Neural cell (in vitro differentiated cells): Measurements from ENCODE around the gene OR2F1. TPM values are rescaled to one million over a fixed set of nuclear protein-coding genes. Genes with fewer than 3 reads are reported as not detected.

Experiments
- H2AFZ ChIP-seq: fragments of 200-600, 300-800 bp; sonication (generic), shearing (Covaris generic); 2 replicates; pipeline ENCODE4 v1.6.0; 2014; ENCODE audit warnings: low read depth, mild to moderate bottlenecking, antibody characterized with exemption, low read length, moderate library complexity
- H3F3A ChIP-seq: fragments of 200-600 bp; shearing (Covaris generic); 2 replicates; pipeline ENCODE4 v1.6.1; 2016; ENCODE audit warnings: mild to moderate bottlenecking, moderate library complexity, mixed read lengths, antibody characterized with exemption, low read length; ENCODE audit not compliant: insufficient read depth, poor library complexity, severe bottlenecking
- H3K27ac ChIP-seq: fragments of 200-600, 300-800 bp; sonication (generic), shearing (Covaris generic); 2 replicates; pipeline ENCODE4 v1.5.1; 2014; ENCODE audit warnings: mild to moderate bottlenecking, low read length, moderate library complexity
- H3K27me3 ChIP-seq: fragments of 300-800, 200-600 bp; sonication (generic), shearing (Covaris generic); 2 replicates; pipeline ENCODE4 v1.6.0; 2014; ENCODE audit warnings: mild to moderate bottlenecking, low read depth, low read length, moderate library complexity; ENCODE audit not compliant: insufficient read depth
- H3K36me3 ChIP-seq: fragments of 300-800, 200-600 bp; sonication (generic), shearing (Covaris generic); 2 replicates; pipeline ENCODE4 v1.5.1; 2014; ENCODE audit warnings: mild to moderate bottlenecking, antibody characterized with exemption, low read length, moderate library complexity; ENCODE audit not compliant: insufficient read depth
- H3K4me2 ChIP-seq: fragments of 300-800, 200-600 bp; sonication (generic), shearing (Covaris generic); 2 replicates; pipeline ENCODE4 v1.6.0; 2014; ENCODE audit warnings: mild to moderate bottlenecking, low read length
- H3K4me3 ChIP-seq: fragments of 300-800, 200-600 bp; sonication (generic), shearing (Covaris generic); 2 replicates; pipeline ENCODE4 v1.5.1; 2014; ENCODE audit warnings: mild to moderate bottlenecking, low read length, moderate library complexity
- H3K79me2 ChIP-seq: fragments of 200-600 bp; shearing (Covaris generic); replicated peaks from 2 replicates; pipeline ENCODE4 v1.6.0; 2014; ENCODE audit warnings: mild to moderate bottlenecking, low read length, moderate library complexity; ENCODE audit not compliant: insufficient read depth
- H3K9ac ChIP-seq: fragments of 300-800, 200-600 bp; sonication (generic), shearing (Covaris generic); 2 replicates; pipeline ENCODE4 v1.6.1; 2016; ENCODE audit warnings: mild to moderate bottlenecking, low read length, mixed read lengths
- H3K9me2 ChIP-seq: fragments of 200-600 bp; shearing (Covaris generic); 2 replicates; pipeline ENCODE4 v1.6.1; 2016; ENCODE audit warnings: mild to moderate bottlenecking, low read length, mixed read lengths; ENCODE audit not compliant: insufficient read depth
- H3K9me3 ChIP-seq: fragments of 200-600, 300-800 bp; sonication (generic), shearing (Covaris generic); 2 replicates; pipeline ENCODE4 v1.6.1; 2016; ENCODE audit warnings: mild to moderate bottlenecking, mixed run types, low read length, moderate library complexity, mixed read lengths
- H4K20me1 ChIP-seq: fragments of 200-600 bp; shearing (Covaris generic); 2 replicates; pipeline ENCODE4 v1.6.1; 2016; ENCODE audit warnings: mild to moderate bottlenecking, mixed run types; ENCODE audit not compliant: insufficient read depth
- EP300 ChIP-seq: fragments of 450-650 bp; conservative IDR thresholded peaks from 2 replicates; pipeline ENCODE4 v1.6.1; 2014; ENCODE audit warnings: antibody characterized with exemption, mild to moderate bottlenecking, moderate library complexity; ENCODE audit not compliant: poor library complexity, severe bottlenecking
- EZH2 ChIP-seq: fragments of 200-600, 300-800 bp; shearing (Covaris generic), sonication (generic); IDR thresholded peaks from 2 replicates; pipeline ENCODE4 v1.6.1; 2014; ENCODE audit warnings: antibody characterized with exemption, low read length, borderline replicate concordance, mild to moderate bottlenecking; ENCODE audit not compliant: insufficient read depth, poor library complexity, severe bottlenecking
- MXI1 ChIP-seq: fragments of 450-650 bp; conservative IDR thresholded peaks from 2 replicates; pipeline ENCODE4 v1.6.1; 2014; ENCODE audit warnings: antibody characterized with exemption, mild to moderate bottlenecking; ENCODE audit not compliant: poor library complexity, severe bottlenecking
- POLR2AphosphoS5 ChIP-seq: IDR thresholded peaks from 2 replicates; pipeline ENCODE4 v1.6.1; 2012
- RAD21 ChIP-seq: fragments of 450-650 bp; conservative IDR thresholded peaks from 2 replicates; pipeline ENCODE4 v1.6.1; 2014; ENCODE audit warnings: antibody characterized with exemption, mild to moderate bottlenecking, moderate library complexity
- SMC3 ChIP-seq: fragments of 450-650 bp; conservative IDR thresholded peaks from 2 replicates; pipeline ENCODE4 v1.6.1; 2014; ENCODE audit warnings: antibody characterized with exemption, mild to moderate bottlenecking, moderate library complexity; ENCODE audit not compliant: poor library complexity
- TAF1 ChIP-seq: IDR thresholded peaks from 2 replicates; pipeline ENCODE4 v1.6.1; 2012; ENCODE audit warnings: low read depth
- polyA plus RNA-seq: library from polyadenylated mRNA; depleted of rRNA; stranded (reverse); fragments of >200 nt; gene quantifications from 2 replicates; pipeline ENCODE4 v1.2.3, GENCODE V29; 2014
- TF ChIP-seq, protein P1 (sequence below): fragments of 450-650 bp; IDR thresholded peaks from 2 replicates; pipeline ENCODE4 v1.5.1; 2014; ENCODE audit warnings: antibody characterized with exemption, mild to moderate bottlenecking, moderate library complexity; ENCODE audit not compliant: poor library complexity, severe bottlenecking
- TF ChIP-seq, protein P2 (sequence below): IDR thresholded peaks from 2 replicates; pipeline ENCODE4 v1.6.1; 2012; ENCODE audit warnings: borderline replicate concordance

The OR2F1 gene
- polyA plus RNA-seq, 1 donor from 2014 or later, result not detected

DNA sequence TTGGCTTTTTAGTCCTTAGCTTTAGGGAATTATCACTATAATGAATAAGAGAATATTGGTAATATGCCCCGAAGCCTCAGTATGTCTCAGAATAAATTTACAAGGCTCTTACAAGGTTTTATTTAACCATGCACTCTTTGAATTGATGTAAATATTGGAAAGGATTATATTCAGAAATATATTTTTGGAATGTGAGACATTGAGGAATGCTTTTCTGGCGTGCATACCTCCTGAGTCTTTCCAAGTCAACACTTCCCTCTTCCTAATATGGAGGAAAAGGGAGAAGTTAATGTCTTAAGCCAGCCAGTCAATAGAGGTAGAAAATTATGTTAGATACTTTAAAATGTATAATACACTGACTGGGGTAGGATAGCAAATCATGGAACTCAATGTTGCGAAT lies 1.2 kb upstream of the OR2F1 start:
- no peak for TF ChIP-seq EP300
- TF ChIP-seq, protein P1, sequence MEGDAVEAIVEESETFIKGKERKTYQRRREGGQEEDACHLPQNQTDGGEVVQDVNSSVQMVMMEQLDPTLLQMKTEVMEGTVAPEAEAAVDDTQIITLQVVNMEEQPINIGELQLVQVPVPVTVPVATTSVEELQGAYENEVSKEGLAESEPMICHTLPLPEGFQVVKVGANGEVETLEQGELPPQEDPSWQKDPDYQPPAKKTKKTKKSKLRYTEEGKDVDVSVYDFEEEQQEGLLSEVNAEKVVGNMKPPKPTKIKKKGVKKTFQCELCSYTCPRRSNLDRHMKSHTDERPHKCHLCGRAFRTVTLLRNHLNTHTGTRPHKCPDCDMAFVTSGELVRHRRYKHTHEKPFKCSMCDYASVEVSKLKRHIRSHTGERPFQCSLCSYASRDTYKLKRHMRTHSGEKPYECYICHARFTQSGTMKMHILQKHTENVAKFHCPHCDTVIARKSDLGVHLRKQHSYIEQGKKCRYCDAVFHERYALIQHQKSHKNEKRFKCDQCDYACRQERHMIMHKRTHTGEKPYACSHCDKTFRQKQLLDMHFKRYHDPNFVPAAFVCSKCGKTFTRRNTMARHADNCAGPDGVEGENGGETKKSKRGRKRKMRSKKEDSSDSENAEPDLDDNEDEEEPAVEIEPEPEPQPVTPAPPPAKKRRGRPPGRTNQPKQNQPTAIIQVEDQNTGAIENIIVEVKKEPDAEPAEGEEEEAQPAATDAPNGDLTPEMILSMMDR, result no peak
- no peak for TF ChIP-seq EZH2
- no peak for TF ChIP-seq RAD21
- no peak for TF ChIP-seq SMC3
- no peak for TF ChIP-seq TAF1
- no peak for TF ChIP-seq POLR2AphosphoS5
- no peak for TF ChIP-seq MXI1
- TF ChIP-seq, protein P2, sequence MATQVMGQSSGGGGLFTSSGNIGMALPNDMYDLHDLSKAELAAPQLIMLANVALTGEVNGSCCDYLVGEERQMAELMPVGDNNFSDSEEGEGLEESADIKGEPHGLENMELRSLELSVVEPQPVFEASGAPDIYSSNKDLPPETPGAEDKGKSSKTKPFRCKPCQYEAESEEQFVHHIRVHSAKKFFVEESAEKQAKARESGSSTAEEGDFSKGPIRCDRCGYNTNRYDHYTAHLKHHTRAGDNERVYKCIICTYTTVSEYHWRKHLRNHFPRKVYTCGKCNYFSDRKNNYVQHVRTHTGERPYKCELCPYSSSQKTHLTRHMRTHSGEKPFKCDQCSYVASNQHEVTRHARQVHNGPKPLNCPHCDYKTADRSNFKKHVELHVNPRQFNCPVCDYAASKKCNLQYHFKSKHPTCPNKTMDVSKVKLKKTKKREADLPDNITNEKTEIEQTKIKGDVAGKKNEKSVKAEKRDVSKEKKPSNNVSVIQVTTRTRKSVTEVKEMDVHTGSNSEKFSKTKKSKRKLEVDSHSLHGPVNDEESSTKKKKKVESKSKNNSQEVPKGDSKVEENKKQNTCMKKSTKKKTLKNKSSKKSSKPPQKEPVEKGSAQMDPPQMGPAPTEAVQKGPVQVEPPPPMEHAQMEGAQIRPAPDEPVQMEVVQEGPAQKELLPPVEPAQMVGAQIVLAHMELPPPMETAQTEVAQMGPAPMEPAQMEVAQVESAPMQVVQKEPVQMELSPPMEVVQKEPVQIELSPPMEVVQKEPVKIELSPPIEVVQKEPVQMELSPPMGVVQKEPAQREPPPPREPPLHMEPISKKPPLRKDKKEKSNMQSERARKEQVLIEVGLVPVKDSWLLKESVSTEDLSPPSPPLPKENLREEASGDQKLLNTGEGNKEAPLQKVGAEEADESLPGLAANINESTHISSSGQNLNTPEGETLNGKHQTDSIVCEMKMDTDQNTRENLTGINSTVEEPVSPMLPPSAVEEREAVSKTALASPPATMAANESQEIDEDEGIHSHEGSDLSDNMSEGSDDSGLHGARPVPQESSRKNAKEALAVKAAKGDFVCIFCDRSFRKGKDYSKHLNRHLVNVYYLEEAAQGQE, result no peak

DNA sequence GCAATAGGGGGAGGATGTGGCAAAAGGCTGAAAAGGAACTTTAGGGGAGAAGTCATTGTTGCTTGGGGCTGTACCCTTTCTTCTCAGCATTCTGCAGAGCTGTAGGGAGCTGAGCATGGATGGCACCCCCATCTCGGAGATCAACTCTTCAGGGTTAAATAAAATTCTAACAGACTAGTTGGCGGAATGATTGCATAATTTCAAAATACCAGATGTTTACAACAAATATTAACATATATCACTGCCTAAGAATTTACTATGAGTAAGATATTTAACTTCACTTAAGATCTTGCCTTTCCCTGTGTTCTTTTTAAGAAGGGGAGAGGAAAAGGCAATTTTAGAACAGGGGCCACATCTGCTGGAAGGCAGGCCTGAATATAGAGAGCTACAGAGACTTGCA lies 509 bp upstream of the OR2F1 start:
- H3K36me3 ChIP-seq, result no peaks in the 10 kb centered on the region
- no peak overlapping the region for H3K27ac ChIP-seq
- no peak overlapping the region for H3K9ac ChIP-seq
- TF ChIP-seq RAD21, result no peak
- TF ChIP-seq EP300, result no peak
- TF ChIP-seq MXI1, result no peak
- TF ChIP-seq, protein P2, result no peak
- no peak for TF ChIP-seq EZH2
- TF ChIP-seq POLR2AphosphoS5, result no peak
- TF ChIP-seq TAF1, result no peak
- TF ChIP-seq SMC3, result no peak
- TF ChIP-seq, protein P1, result no peak
- H3K27me3 ChIP-seq, result no peaks in the 10 kb centered on the region
- H3K79me2 ChIP-seq, result no peaks in the 10 kb centered on the region
- no peak overlapping the region for H2AFZ ChIP-seq
- H3K9me2 ChIP-seq, result no peaks in the 10 kb centered on the region
- no peaks in the 10 kb centered on the region for H4K20me1 ChIP-seq
- H3K9me3 ChIP-seq, result no peaks in the 10 kb centered on the region
- no peak overlapping the region for H3K4me2 ChIP-seq
- H3K4me3 ChIP-seq, result no peak overlapping the region
- H3F3A ChIP-seq, result no peaks in the 10 kb centered on the region

More for the DNA sequence above, 1.2 kb upstream of the OR2F1 start:
- Histone ChIP-seq H3K27me3 (no peaks in the 10 kb centered on the region), H3K9ac (no peak overlapping the region), H4K20me1 (no peaks in the 10 kb centered on the region), H3K9me2 (no peaks in the 10 kb centered on the region), H3K4me2 (no peak overlapping the region), H3F3A (no peaks in the 10 kb centered on the region), H2AFZ (no peak overlapping the region), H3K27ac (no peak overlapping the region), H3K36me3 (no peaks in the 10 kb centered on the region), H3K4me3 (no peak overlapping the region), H3K9me3 (no peaks in the 10 kb centered on the region), H3K79me2 (no peaks in the 10 kb centered on the region)
